Hepatocyte (in vitro differentiated cells): ENCODE data around the gene KIAA0825. TPM values are rescaled to one million over a fixed set of nuclear protein-coding genes. Genes with fewer than 3 reads are reported as not detected.

ENCODE experiments used
- DNase-seq: peaks from one replicate; pipeline ENCODE4 v3.0.0-alpha.2; 2016; ENCODE audit warnings: low spot score
- H2AFZ ChIP-seq: fragments of 200-600 bp; sonication (generic); 2 replicates; pipeline ENCODE4 v1.6.0; 2016; ENCODE audit warnings: antibody characterized with exemption, mild to moderate bottlenecking
- H3K27ac ChIP-seq: fragments of 200-600 bp; sonication (generic); 2 replicates; pipeline ENCODE4 v1.5.1; 2016; ENCODE audit warnings: mild to moderate bottlenecking
- H3K27me3 ChIP-seq: fragments of 200-600 bp; sonication (generic); 2 replicates; pipeline ENCODE4 v1.6.1; 2016
- H3K36me3 ChIP-seq: fragments of 200-600 bp; sonication (generic); replicated peaks from 2 replicates; pipeline ENCODE4 v1.5.1; 2016; ENCODE audit warnings: low read depth; ENCODE audit not compliant: insufficient read depth
- H3K4me1 ChIP-seq: fragments of 200-600 bp; sonication (generic); 2 replicates; pipeline ENCODE4 v1.5.1; 2016; ENCODE audit warnings: mild to moderate bottlenecking, moderate library complexity; ENCODE audit not compliant: insufficient read depth
- H3K4me2 ChIP-seq: fragments of 200-600 bp; sonication (generic); 2 replicates; pipeline ENCODE4 v1.6.0; 2016
- H3K4me3 ChIP-seq: fragments of 200-600 bp; sonication (generic); 2 replicates; pipeline ENCODE4 v1.5.1; 2016; ENCODE audit warnings: mild to moderate bottlenecking
- H3K79me2 ChIP-seq: fragments of 200-600 bp; sonication (generic); 2 replicates; pipeline ENCODE4 v1.6.0; 2017; ENCODE audit warnings: mild to moderate bottlenecking
- H3K9me2 ChIP-seq: fragments of 200-600 bp; sonication (generic); replicated peaks from 2 replicates; pipeline ENCODE4 v1.6.0; 2017; ENCODE audit warnings: mild to moderate bottlenecking; ENCODE audit not compliant: insufficient read depth
- H3K9me3 ChIP-seq: fragments of 200-600 bp; sonication (generic); 2 replicates; pipeline ENCODE4 v1.5.1; 2016; ENCODE audit warnings: low read depth, mild to moderate bottlenecking
- H4K20me1 ChIP-seq: fragments of 200-600 bp; sonication (generic); 2 replicates; pipeline ENCODE4 v1.6.0; 2016; ENCODE audit warnings: mild to moderate bottlenecking; ENCODE audit not compliant: insufficient read depth, poor library complexity, severe bottlenecking
- CTCF ChIP-seq: fragments of 200-600 bp; sonication (generic); IDR thresholded peaks from 2 replicates; pipeline ENCODE4 v1.5.1; 2016; ENCODE audit warnings: antibody characterized with exemption, mild to moderate bottlenecking; ENCODE audit not compliant: poor library complexity
- EZH2 ChIP-seq: fragments of 200-600 bp; sonication (generic); IDR thresholded peaks from 2 replicates; pipeline ENCODE4 v1.6.1; 2016; ENCODE audit warnings: antibody characterized with exemption, mild to moderate bottlenecking, borderline replicate concordance
- EZH2phosphoT487 ChIP-seq: fragments of 200-600 bp; sonication (generic); IDR thresholded peaks from one replicate; pipeline ENCODE4 v1.6.1; 2018; ENCODE audit warnings: antibody characterized with exemption, mild to moderate bottlenecking, low read depth, moderate library complexity; ENCODE audit not compliant: unreplicated experiment, severe bottlenecking
- WGBS: methylation state at CpG from one replicate; pipeline ENCODE4 v1.1.6; 2016; ENCODE audit warnings: low lambda C conversion rate; ENCODE audit errors: missing lambda C conversion rate; 5-methylcytosine and 5-hydroxymethylcytosine counted together
- polyA plus RNA-seq: library from polyadenylated mRNA; unstranded; fragments of >200 nt; fragmentation: Nextera tagmentation; extraction: Ambion mirVana; gene quantifications from 2 replicates; pipeline ENCODE4 v1.2.1, GENCODE V29; 2016
- total RNA-seq: library from RNA; depleted of rRNA; stranded (reverse); fragments of >200 nt; gene quantifications from 2 replicates; pipeline ENCODE4 v1.2.3, GENCODE V29; 2014

Gene KIAA0825
- total and polyA plus RNA-seq, 2 experiments from 2014 or later = 2.1 to 4.5 TPM

- Histone ChIP-seq H3K4me2 (no peak overlapping the region), H3K4me3 (no peak overlapping the region), H3K27ac (no peak overlapping the region), H4K20me1 (no peaks in the 10 kb centered on the region), H3K9me2 (no peaks in the 10 kb centered on the region), H3K79me2 (no peaks in the 10 kb centered on the region), H2AFZ (no peak overlapping the region), H3K9me3 (no peaks in the 10 kb centered on the region), H3K27me3 (no peaks in the 10 kb centered on the region), H3K36me3 (no peaks in the 10 kb centered on the region), H3K4me1 (no peaks in the 10 kb centered on the region)
- DNase-seq = no peak
- 96% methylated on average over 1 of the region's 1 CpG for WGBS
- TF ChIP-seq CTCF = no peak
- TF ChIP-seq EZH2phosphoT487 = no peak
Measured at GRCh38 chr5:94551858-94552257, 66.5 kb downstream of the KIAA0825 start.

GRCh38 chr5:94545870-94546625 is 72.4 kb downstream of the KIAA0825 start:
- no peaks in the 10 kb centered on the region for H3K9me3 ChIP-seq
- no peaks in the 10 kb centered on the region for H3K36me3 ChIP-seq
- no peaks in the 10 kb centered on the region for H3K79me2 ChIP-seq
- no peaks in the 10 kb centered on the region for H4K20me1 ChIP-seq
- 85% methylated on average over 4 of the region's 4 CpGs for WGBS
- no peaks in the 10 kb centered on the region for H3K4me1 ChIP-seq
- no peak for TF ChIP-seq EZH2phosphoT487
- no peak for TF ChIP-seq CTCF
- no peak for TF ChIP-seq EZH2
- no peak overlapping the region for H3K27ac ChIP-seq
- H3K4me2 ChIP-seq = no peak overlapping the region
- no peak for DNase-seq
- no peaks in the 10 kb centered on the region for H3K27me3 ChIP-seq
- H2AFZ ChIP-seq = no peak overlapping the region
- no peaks in the 10 kb centered on the region for H3K9me2 ChIP-seq
- H3K4me3 ChIP-seq = no peak overlapping the region

DNA sequence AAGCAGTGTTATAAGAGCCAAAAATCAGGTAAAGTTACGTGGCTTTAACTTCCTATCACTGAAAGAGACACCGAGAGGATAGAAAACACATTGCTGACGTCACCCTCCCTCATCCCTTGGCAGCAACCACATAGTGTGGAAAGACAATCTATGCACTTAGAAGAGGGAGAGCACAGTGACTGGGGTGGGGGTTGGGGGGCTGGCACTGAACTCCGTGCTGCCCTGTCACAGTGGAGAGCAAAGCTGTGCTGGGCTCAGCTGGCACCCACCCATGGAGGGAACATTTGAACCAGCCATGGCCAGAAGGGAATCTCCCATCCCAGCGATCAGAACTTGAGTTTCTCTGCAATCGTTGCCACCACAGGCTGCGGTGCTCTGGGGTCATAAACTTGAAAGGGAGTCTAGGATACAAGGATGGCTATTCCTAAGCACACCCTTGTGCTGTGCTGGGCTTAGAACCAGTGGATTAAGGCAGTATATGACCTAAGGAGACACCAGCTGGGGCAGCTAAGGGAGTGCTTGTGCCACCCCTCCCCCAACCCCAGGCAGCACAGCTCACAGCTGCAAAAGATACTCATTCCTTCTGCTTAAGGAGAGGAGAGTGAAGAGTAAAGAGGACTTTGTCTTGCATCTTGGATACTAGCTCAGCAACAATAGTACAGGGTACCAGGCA is 73.4 kb downstream of the KIAA0825 start:
- Histone ChIP-seq H4K20me1 (no peaks in the 10 kb centered on the region), H3K4me2 (no peak overlapping the region), H3K27me3 (no peaks in the 10 kb centered on the region), H3K27ac (no peak overlapping the region), H3K36me3 (no peaks in the 10 kb centered on the region), H2AFZ (no peak overlapping the region), H3K9me3 (peaks cover 7% of the 10 kb centered on the region), H3K79me2 (no peaks in the 10 kb centered on the region), H3K4me1 (no peaks in the 10 kb centered on the region), H3K4me3 (no peak overlapping the region), H3K9me2 (no peaks in the 10 kb centered on the region)
- TF ChIP-seq CTCF (no peak), EZH2phosphoT487 (no peak), EZH2 (no peak)
- 86% methylated on average over 7 of the region's 7 CpGs for WGBS
- DNase-seq = no peak
